ENCODE data around the gene SLC5A5.

SLC5A5 gene

GRCh38 chr19:17847538-17848366 is 24.0 kb upstream of the SLC5A5 start, which contains the start of gene JAK3:
Gene JAK3, minus strand, starts transcription at chr19:17847982. Its CDS starts 3,565 bp downstream, at chr19:17844417.
- peak; percentile 93 to 95 for DNase-seq

- DNase-seq: peak in 1 of 2 donors; percentile 29
These were observed 23.0 kb upstream of the SLC5A5 start for GRCh38 chr19:17848595-17849292.

GRCh38 chr19:17854061-17854460 is 17.7 kb upstream of the SLC5A5 start:
- no peak for DNase-seq

GRCh38 chr19:17855280-17856152 is 16.2 kb upstream of the SLC5A5 start:
- peak; percentile 84 to 90 for DNase-seq

GRCh38 chr19:17859533-17860330 is 12.0 kb upstream of the SLC5A5 start, which contains the start of gene RPL18A:
Gene RPL18A, plus strand, starts transcription at chr19:17859910. Its CDS starts 47 bp downstream, at chr19:17859957.
- peak; percentile 100 for DNase-seq

GRCh38 chr19:17860331-17860992 is 11.3 kb upstream of the SLC5A5 start:
- DNase-seq: no peak

GRCh38 chr19:17860993-17861360 is 10.8 kb upstream of the SLC5A5 start:
- DNase-seq: no peak

- no peak for DNase-seq
These were observed 10.0 kb upstream of the SLC5A5 start for GRCh38 chr19:17861542-17862402.

- DNase-seq: no peak
These were observed 8.8 kb upstream of the SLC5A5 start for GRCh38 chr19:17862711-17863519.

GRCh38 chr19:17863520-17864182 is 8.1 kb upstream of the SLC5A5 start:
- no peak for DNase-seq

- DNase-seq: no peak
These were observed 6.1 kb upstream of the SLC5A5 start for GRCh38 chr19:17865364-17866311.

- DNase-seq: no peak
These were observed 5.3 kb upstream of the SLC5A5 start for GRCh38 chr19:17866312-17866963.

GRCh38 chr19:17866964-17867486 is 4.7 kb upstream of the SLC5A5 start:
- no peak for DNase-seq

GRCh38 chr19:17868669-17869068 is 3.1 kb upstream of the SLC5A5 start:
- no peak for DNase-seq

- DNase-seq: no peak
These were observed 2.6 kb upstream of the SLC5A5 start for GRCh38 chr19:17869114-17869608.

GRCh38 chr19:17871032-17871877 is 490 bp upstream of the SLC5A5 start:
- DNase-seq: no peak
